IMR-90 (cell line): ENCODE measurements around the gene AANAT.

Source experiments
- CEBPB ChIP-seq: IDR thresholded peaks from 2 replicates; pipeline ENCODE4 v1.6.1; 2012; ENCODE audit warnings: low read depth, low read length, improper control_type of control experiment
- CTCF ChIP-seq: conservative IDR thresholded peaks from 2 replicates; pipeline ENCODE4 v1.5.1; 2012; ENCODE audit warnings: mild to moderate bottlenecking, low read depth, low read length, improper control_type of control experiment
- ELK1 ChIP-seq: fragments of 150-350 bp; IDR thresholded peaks from 2 replicates; pipeline ENCODE4 v1.6.1; 2016; ENCODE audit warnings: low read depth, mild to moderate bottlenecking, low read length, moderate library complexity, borderline replicate concordance
- MAFK ChIP-seq: IDR thresholded peaks from 2 replicates; pipeline ENCODE4 v1.6.1; 2012; ENCODE audit warnings: low read depth, low read length, improper control_type of control experiment
- MAZ ChIP-seq: IDR thresholded peaks from 2 replicates; pipeline ENCODE4 v1.6.1; 2012; ENCODE audit warnings: low read depth, mild to moderate bottlenecking, low read length, improper control_type of control experiment, moderate library complexity, borderline replicate concordance
- MXI1 ChIP-seq: IDR thresholded peaks from 2 replicates; pipeline ENCODE4 v1.6.1; 2012; ENCODE audit warnings: low read depth, mild to moderate bottlenecking, low read length, moderate library complexity, borderline replicate concordance
- POLR2A ChIP-seq: IDR thresholded peaks from 2 replicates; pipeline ENCODE4 v1.6.1; 2012; ENCODE audit warnings: mild to moderate bottlenecking, low read depth, low read length
- RAD21 ChIP-seq: IDR thresholded peaks from 2 replicates; pipeline ENCODE4 v1.6.1; 2012; ENCODE audit warnings: low read length, improper control_type of control experiment
- RCOR1 ChIP-seq: IDR thresholded peaks from 2 replicates; pipeline ENCODE4 v1.6.1; 2012; ENCODE audit warnings: mild to moderate bottlenecking, low read length, improper control_type of control experiment; ENCODE audit not compliant: insufficient replicate concordance
- USF2 ChIP-seq: fragments of 150-350 bp; IDR thresholded peaks from 2 replicates; pipeline ENCODE4 v1.6.1; 2017; ENCODE audit warnings: mild to moderate bottlenecking, antibody characterized with exemption, low read length, low read depth

- TF ChIP-seq MAFK (peak; percentile 64), ELK1 (no peak), CTCF (no peak), POLR2A (no peak), RAD21 (no peak), MXI1 (no peak), CEBPB (peak; percentile 16; the same call in 1 of the 2 replicates), USF2 (no peak), MAZ (no peak), RCOR1 (no peak)
These were observed 24.8 kb upstream of the AANAT start for GRCh38 chr17:76442341-76443338.
